Measurements from ENCODE around the gene PRR22.
A peak's percentile ranks its signal among the peaks of the same experiment; 100 is the strongest.

The PRR22 gene

GRCh38 chr19:5784581-5785147, at the start of gene PRR22:
Gene PRR22 (minus strand): TSS chr19:5784746. CDS start chr19:5784660, 86 bp downstream.
- no peak for DNase-seq

- DNase-seq: no peak
These were observed 48.1 kb upstream of the PRR22 start for GRCh38 chr19:5832527-5833216.

- DNase-seq: no peak
These were observed 47.5 kb upstream of the PRR22 start for GRCh38 chr19:5832061-5832460.

- no peak for DNase-seq
These were observed 46.6 kb upstream of the PRR22 start for GRCh38 chr19:5831159-5831558.

GRCh38 chr19:5829567-5830310, 45.2 kb upstream of the PRR22 start:
- no peak for DNase-seq

GRCh38 chr19:5828661-5829566, 44.4 kb upstream of the PRR22 start:
- peak in 1 of 2 experiments; percentile 38 for DNase-seq

- DNase-seq: peak; percentile 93 to 96
These were observed 43.5 kb upstream of the PRR22 start for GRCh38 chr19:5827891-5828660.

GRCh38 chr19:5827342-5827890, 42.9 kb upstream of the PRR22 start:
- no peak for DNase-seq

- DNase-seq: no peak
These were observed 42.2 kb upstream of the PRR22 start for GRCh38 chr19:5826531-5827341.

GRCh38 chr19:5825178-5825577, 40.6 kb upstream of the PRR22 start:
- no peak for DNase-seq

- no peak for DNase-seq
These were observed 40.2 kb upstream of the PRR22 start for GRCh38 chr19:5824751-5825150.

GRCh38 chr19:5823579-5824281, 39.2 kb upstream of the PRR22 start:
- DNase-seq: no peak

GRCh38 chr19:5822181-5822844, 37.8 kb upstream of the PRR22 start:
- no peak for DNase-seq

GRCh38 chr19:5821521-5822180, 37.1 kb upstream of the PRR22 start:
- DNase-seq: no peak

GRCh38 chr19:5820785-5821184, 36.2 kb upstream of the PRR22 start:
- no peak for DNase-seq

GRCh38 chr19:5818594-5818993, 34.0 kb upstream of the PRR22 start:
- no peak for DNase-seq

GRCh38 chr19:5817218-5817617, 32.7 kb upstream of the PRR22 start:
- no peak for DNase-seq

- no peak for DNase-seq
These were observed 30.3 kb upstream of the PRR22 start for GRCh38 chr19:5814852-5815246.
